ENCODE measurements around the gene CTAGE9. TPM values are rescaled to one million over a fixed set of nuclear protein-coding genes. Genes with fewer than 3 reads are reported as not detected.

Gene CTAGE9
- total RNA-seq, 1 donor from 2014 or later, result not detected

DNA sequence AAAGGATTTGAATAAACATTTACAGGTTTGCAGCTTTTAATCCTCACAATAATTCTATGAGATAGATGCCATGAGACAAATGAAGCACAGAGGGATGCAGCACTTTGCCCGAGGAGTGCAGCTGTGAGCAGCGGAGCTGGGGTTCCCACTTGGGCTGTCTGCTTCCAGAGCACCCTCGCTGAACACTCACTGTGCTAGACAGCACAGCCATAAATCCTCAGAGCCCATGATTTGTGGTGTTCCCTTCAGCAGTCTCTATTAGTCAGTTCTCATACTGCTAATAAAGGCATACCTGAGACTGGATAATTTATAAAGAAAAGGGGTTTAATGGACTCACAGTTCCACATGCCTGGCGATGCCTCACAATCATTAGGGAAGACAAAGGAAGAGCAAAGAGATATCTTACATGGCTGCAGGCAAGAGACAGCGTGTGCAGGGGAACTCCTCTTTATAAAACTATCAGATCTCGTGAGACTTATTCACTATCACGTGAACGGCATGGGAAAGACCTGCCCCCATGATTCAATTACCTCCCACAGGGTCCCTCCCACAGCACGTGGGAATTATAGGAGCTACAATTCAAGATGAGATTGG, 25.3 kb upstream of the CTAGE9 start:
- DNase-seq (ENCODE audit: low spot score), result no peak
- Mint-ChIP-seq H3K4me3 (ENCODE audit: unreplicated experiment) (no peak overlapping the region), H3K9me3 (ENCODE audit: unreplicated experiment) (no peaks in the 10 kb centered on the region), H3K27me3 (ENCODE audit: unreplicated experiment) (no peaks in the 10 kb centered on the region), H3K4me1 (ENCODE audit: unreplicated experiment) (peaks cover 4% of the 10 kb centered on the region), H3K36me3 (ENCODE audit: low read depth, unreplicated experiment) (no peaks in the 10 kb centered on the region), H3K27ac (ENCODE audit: unreplicated experiment) (no peak overlapping the region)
- TF ChIP-seq, protein P1, sequence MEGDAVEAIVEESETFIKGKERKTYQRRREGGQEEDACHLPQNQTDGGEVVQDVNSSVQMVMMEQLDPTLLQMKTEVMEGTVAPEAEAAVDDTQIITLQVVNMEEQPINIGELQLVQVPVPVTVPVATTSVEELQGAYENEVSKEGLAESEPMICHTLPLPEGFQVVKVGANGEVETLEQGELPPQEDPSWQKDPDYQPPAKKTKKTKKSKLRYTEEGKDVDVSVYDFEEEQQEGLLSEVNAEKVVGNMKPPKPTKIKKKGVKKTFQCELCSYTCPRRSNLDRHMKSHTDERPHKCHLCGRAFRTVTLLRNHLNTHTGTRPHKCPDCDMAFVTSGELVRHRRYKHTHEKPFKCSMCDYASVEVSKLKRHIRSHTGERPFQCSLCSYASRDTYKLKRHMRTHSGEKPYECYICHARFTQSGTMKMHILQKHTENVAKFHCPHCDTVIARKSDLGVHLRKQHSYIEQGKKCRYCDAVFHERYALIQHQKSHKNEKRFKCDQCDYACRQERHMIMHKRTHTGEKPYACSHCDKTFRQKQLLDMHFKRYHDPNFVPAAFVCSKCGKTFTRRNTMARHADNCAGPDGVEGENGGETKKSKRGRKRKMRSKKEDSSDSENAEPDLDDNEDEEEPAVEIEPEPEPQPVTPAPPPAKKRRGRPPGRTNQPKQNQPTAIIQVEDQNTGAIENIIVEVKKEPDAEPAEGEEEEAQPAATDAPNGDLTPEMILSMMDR (IDR thresholded peaks at IDR 0.05; ENCODE audit: unreplicated experiment), result no peak

GRCh38 chr6:131733376-131734016, 22.7 kb upstream of the CTAGE9 start:
- Mint-ChIP-seq H3K27me3 (ENCODE audit: unreplicated experiment) (peaks cover 1% of the 10 kb centered on the region), H3K27ac (ENCODE audit: unreplicated experiment) (no peak overlapping the region), H3K9me3 (ENCODE audit: unreplicated experiment) (no peaks in the 10 kb centered on the region), H3K4me3 (ENCODE audit: unreplicated experiment) (no peak overlapping the region), H3K4me1 (ENCODE audit: unreplicated experiment) (peaks cover 9% of the 10 kb centered on the region), H3K36me3 (ENCODE audit: low read depth, unreplicated experiment) (no peaks in the 10 kb centered on the region)
- no peak for DNase-seq (ENCODE audit: low spot score)
- TF ChIP-seq, protein P1 (IDR thresholded peaks at IDR 0.05; ENCODE audit: unreplicated experiment), result no peak

DNA sequence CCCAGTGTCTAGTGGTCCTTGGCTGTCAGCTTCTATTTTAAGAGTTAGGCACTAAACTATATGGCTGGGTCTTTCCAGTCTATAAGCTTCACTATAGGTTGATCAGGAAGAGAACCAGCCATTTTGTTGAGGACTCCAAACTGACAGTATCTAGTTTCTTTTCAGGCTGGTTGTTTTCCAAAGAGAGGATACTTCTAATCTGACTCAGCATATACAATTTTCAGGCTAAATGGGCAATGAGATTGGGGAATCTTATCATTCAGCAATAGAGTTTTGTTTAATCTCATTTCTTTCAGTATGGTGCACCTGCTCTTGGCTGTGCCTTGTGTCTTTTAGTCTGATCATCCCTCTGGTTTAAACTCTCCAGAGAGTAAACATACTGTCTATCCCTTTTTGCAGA, 20.4 kb upstream of the CTAGE9 start:
- peaks cover 1% of the 10 kb centered on the region for H3K27me3 Mint-ChIP-seq (ENCODE audit: unreplicated experiment)
- peaks cover 14% of the 10 kb centered on the region for H3K4me1 Mint-ChIP-seq (ENCODE audit: unreplicated experiment)
- H3K36me3 Mint-ChIP-seq (ENCODE audit: low read depth, unreplicated experiment), result no peaks in the 10 kb centered on the region
- DNase-seq (ENCODE audit: low spot score), result no peak
- no peaks in the 10 kb centered on the region for H3K9me3 Mint-ChIP-seq (ENCODE audit: unreplicated experiment)
- TF ChIP-seq, protein P1 (IDR thresholded peaks at IDR 0.05; ENCODE audit: unreplicated experiment), result no peak
- H3K4me3 Mint-ChIP-seq (ENCODE audit: unreplicated experiment), result no peak overlapping the region
- H3K27ac Mint-ChIP-seq (ENCODE audit: unreplicated experiment), result no peak overlapping the region

DNA sequence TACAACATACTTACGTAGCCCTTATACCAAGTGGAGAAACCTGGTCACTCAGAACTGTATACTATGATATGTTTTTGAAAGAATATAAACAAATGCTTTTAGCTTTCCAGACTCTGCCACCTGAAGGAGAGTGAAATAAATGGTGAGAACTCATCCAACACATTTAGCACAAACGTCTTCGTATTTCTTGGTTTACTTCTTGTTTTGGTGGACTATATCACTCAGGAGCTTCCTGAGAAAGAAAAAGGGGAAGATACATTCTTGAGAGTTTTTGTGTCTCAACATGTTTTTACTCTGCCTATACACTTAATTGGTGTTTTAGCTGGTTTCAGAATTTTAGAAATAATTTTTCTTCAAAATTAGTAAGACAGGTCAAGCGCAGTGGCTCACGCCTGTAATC, 19.4 kb upstream of the CTAGE9 start:
- no peaks in the 10 kb centered on the region for H3K36me3 Mint-ChIP-seq (ENCODE audit: low read depth, unreplicated experiment)
- DNase-seq (ENCODE audit: low spot score), result no peak
- peaks cover 1% of the 10 kb centered on the region for H3K27me3 Mint-ChIP-seq (ENCODE audit: unreplicated experiment)

DNA sequence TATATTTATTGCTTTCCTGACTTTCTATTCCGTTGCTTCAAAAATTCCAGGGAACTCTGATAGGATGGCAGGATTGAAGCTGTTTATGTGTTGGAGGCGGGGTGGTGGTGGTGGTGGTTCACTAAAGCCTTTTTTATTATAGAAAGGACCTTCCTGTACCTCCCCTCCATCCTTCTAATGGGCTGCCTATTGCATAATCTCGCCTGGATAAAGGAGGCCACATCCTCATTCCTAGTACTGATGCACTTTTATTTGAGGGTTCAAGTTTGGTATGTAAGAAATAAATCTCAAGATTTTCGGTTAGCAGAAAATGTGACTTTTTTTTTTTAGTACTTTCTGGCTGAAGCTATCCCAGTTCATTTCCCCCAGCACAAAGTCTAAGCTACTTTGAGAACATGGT, 18.7 kb upstream of the CTAGE9 start:
- TF ChIP-seq, protein P1 (IDR thresholded peaks at IDR 0.05; ENCODE audit: unreplicated experiment), result no peak
- Mint-ChIP-seq H3K4me3 (ENCODE audit: unreplicated experiment) (no peak overlapping the region), H3K27ac (ENCODE audit: unreplicated experiment) (no peak overlapping the region), H3K27me3 (ENCODE audit: unreplicated experiment) (peaks cover 1% of the 10 kb centered on the region), H3K4me1 (ENCODE audit: unreplicated experiment) (peaks cover 14% of the 10 kb centered on the region), H3K9me3 (ENCODE audit: unreplicated experiment) (no peaks in the 10 kb centered on the region), H3K36me3 (ENCODE audit: low read depth, unreplicated experiment) (no peaks in the 10 kb centered on the region)
- no peak for DNase-seq (ENCODE audit: low spot score)

More for the DNA sequence above, 19.4 kb upstream of the CTAGE9 start:
- no peak overlapping the region for H3K27ac Mint-ChIP-seq (ENCODE audit: unreplicated experiment)
- H3K4me1 Mint-ChIP-seq (ENCODE audit: unreplicated experiment), result peaks cover 14% of the 10 kb centered on the region
- no peaks in the 10 kb centered on the region for H3K9me3 Mint-ChIP-seq (ENCODE audit: unreplicated experiment)
- TF ChIP-seq, protein P1 (IDR thresholded peaks at IDR 0.05; ENCODE audit: unreplicated experiment), result no peak
- no peak overlapping the region for H3K4me3 Mint-ChIP-seq (ENCODE audit: unreplicated experiment)

Data from endothelial cell (in vitro differentiated cells).